ENCODE data around the gene NCS1. TPM values are rescaled to one million over a fixed set of nuclear protein-coding genes. Genes with fewer than 3 reads are reported as not detected.

NCS1 gene
- total RNA-seq, 1 donor from 2014 or later: 20.1 TPM

DNA sequence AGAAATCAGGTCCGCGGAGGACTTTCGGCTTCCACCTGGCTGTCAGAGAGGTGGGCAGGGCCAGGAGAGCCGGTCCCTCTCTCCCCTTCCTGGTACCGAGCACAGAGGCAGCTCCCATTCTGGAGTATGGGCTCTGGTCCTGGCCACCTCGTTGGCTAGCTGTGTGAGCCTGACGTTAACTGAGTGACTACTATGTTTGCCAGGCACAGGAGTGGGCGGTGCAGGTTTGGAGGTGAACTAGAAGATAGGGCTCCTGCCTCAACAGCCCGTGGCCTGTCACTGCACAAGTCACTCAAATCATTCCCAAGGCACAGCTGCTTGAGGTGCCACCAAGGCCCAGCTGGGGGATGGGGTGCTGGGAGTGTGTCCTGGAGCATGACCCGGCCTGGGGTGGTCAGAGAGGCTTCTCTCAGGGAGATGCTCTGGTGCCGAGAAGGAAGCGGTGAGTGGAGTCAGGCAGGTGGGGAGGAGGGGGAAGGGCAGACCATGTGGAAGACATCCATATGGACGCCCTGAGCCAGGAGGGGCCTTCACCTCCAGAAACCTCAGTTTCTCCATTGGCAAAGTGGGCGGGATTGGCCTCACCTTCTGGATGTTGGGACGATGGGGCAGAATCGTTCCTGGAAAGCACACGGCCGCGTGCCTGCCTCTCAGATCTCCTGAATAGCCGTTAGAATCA lies 39.5 kb downstream of the NCS1 start:
- Mint-ChIP-seq H3K4me1 (ENCODE audit: unreplicated experiment) (peaks cover 46% of the 10 kb centered on the region), H3K9me3 (ENCODE audit: unreplicated experiment) (no peaks in the 10 kb centered on the region), H3K27ac (ENCODE audit: unreplicated experiment) (no peak overlapping the region), H3K36me3 (ENCODE audit: low read depth, unreplicated experiment) (no peaks in the 10 kb centered on the region), H3K27me3 (ENCODE audit: unreplicated experiment) (peaks cover 15% of the 10 kb centered on the region), H3K4me3 (ENCODE audit: unreplicated experiment) (no peak overlapping the region)
- TF ChIP-seq, protein P1, sequence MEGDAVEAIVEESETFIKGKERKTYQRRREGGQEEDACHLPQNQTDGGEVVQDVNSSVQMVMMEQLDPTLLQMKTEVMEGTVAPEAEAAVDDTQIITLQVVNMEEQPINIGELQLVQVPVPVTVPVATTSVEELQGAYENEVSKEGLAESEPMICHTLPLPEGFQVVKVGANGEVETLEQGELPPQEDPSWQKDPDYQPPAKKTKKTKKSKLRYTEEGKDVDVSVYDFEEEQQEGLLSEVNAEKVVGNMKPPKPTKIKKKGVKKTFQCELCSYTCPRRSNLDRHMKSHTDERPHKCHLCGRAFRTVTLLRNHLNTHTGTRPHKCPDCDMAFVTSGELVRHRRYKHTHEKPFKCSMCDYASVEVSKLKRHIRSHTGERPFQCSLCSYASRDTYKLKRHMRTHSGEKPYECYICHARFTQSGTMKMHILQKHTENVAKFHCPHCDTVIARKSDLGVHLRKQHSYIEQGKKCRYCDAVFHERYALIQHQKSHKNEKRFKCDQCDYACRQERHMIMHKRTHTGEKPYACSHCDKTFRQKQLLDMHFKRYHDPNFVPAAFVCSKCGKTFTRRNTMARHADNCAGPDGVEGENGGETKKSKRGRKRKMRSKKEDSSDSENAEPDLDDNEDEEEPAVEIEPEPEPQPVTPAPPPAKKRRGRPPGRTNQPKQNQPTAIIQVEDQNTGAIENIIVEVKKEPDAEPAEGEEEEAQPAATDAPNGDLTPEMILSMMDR (IDR thresholded peaks at IDR 0.05; ENCODE audit: unreplicated experiment): no peak
- DNase-seq (ENCODE audit: low spot score): no peak

DNA sequence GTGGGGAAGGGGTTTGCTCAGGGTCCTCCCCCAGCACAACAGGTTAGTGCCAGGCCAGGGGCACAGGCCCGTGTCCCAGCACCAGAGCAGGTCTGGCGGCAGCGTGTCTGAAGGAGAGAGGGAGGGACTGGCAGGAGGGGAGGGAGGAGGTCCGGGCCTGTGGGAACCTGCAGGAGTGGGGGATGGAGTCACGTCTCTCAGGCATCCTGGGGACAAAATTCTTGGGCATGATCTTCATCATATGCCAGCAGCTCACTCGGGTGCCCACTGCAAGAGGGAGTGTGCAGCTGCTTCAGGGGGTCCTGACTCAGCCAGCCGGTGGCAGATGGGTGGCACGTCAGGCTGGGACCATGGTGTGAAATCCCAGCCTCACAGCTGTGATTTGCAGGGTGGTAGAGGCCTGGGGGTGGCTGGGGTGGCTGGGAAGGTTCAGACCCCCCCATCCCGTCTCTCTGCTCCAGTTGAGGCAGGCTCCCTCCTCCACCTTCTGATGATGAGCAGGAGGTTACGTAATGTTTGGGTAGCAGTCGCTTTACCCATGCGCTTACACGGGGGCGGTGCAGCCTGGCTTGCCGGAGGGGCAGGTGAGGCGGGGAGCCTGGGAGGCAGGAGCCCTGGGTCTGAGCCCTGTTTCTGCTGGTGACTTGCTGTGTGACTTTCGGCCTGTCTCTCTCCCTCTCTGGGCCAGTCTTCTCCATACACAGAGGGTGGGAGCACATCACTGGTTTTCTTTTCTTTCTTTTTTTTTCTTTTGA lies 40.5 kb downstream of the NCS1 start:
- Mint-ChIP-seq H3K9me3 (ENCODE audit: unreplicated experiment) (no peaks in the 10 kb centered on the region), H3K27me3 (ENCODE audit: unreplicated experiment) (peaks cover 15% of the 10 kb centered on the region), H3K4me3 (ENCODE audit: unreplicated experiment) (no peak overlapping the region), H3K27ac (ENCODE audit: unreplicated experiment) (no peak overlapping the region), H3K36me3 (ENCODE audit: low read depth, unreplicated experiment) (no peaks in the 10 kb centered on the region), H3K4me1 (ENCODE audit: unreplicated experiment) (peaks cover 37% of the 10 kb centered on the region)
- DNase-seq (ENCODE audit: low spot score): no peak
- TF ChIP-seq, protein P1 (IDR thresholded peaks at IDR 0.05; ENCODE audit: unreplicated experiment): no peak

DNA sequence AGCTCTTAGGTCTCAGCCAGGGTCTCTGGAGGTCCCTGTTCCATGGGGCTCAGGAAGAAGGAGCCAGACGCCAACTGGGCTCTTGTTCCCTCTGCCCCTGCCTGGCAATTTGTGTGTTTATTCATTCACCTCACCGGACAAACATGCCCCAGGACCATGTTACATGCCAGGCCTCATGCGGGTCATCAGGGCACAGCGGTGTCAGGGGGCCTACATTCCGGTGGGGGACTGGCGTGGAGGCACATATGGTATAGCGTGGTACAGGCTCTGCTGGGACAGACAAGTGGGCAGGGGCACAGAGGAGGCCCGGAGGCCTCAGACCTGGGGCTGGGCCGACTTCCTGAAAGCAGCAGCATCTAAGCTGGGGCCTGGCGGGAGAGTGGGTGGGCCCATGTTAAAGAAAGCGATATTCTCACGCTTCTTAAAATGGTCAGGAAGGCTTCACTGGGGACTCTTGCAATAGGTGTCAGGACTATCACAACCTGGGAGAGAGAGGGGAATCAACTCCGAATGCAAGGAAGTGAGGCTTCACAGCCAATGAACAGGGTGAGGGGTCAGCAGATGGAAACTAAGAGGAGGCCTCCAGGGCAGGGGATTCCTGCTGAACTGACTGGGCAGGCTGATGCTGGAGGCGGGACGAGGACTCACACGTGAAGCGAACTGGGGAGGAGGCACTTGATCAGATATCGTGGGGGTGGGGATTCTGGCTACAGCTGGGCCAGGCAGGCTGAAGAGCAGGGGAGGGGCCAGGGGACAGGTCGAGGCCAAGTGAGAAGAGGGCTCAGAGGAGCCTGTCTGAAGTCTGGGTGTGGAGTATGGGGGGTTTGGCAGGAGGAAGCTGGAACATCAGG lies 41.9 kb downstream of the NCS1 start:
- Mint-ChIP-seq H3K27me3 (ENCODE audit: unreplicated experiment) (peaks cover 8% of the 10 kb centered on the region), H3K9me3 (ENCODE audit: unreplicated experiment) (no peaks in the 10 kb centered on the region), H3K36me3 (ENCODE audit: low read depth, unreplicated experiment) (no peaks in the 10 kb centered on the region), H3K27ac (ENCODE audit: unreplicated experiment) (peak overlapping the region; percentile 26), H3K4me3 (ENCODE audit: unreplicated experiment) (no peak overlapping the region), H3K4me1 (ENCODE audit: unreplicated experiment) (peaks cover 23% of the 10 kb centered on the region)
- TF ChIP-seq, protein P1 (IDR thresholded peaks at IDR 0.05; ENCODE audit: unreplicated experiment): no peak
- DNase-seq (ENCODE audit: low spot score): no peak

DNA sequence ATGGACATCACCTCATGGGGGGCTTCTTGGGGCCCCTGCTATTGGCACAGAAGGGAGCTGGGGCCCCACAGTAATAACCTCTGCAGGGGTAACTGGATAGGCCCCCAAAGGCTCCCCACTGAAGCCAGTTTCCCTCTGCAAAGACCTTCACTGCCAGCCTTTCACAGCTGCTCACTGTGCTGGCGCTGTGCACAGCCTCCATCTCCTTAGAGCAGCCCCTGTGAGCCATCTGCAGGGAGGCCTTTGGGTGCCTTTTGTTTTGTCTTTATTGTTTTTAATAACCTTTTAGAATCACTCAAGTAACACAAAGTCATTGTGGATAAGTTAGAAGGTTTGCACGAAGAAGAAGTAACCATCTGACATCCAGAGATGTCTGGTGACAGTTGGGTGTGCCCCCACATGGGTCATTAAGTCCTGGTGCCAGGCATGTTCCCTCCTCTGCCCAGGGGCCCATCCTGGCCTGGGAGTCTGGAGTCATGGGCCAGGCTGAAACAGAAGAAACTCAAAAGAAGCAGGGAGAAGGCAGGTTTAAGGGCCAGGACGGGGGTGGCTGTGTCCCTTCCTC lies 42.7 kb downstream of the NCS1 start:
- no peak overlapping the region for H3K4me3 Mint-ChIP-seq (ENCODE audit: unreplicated experiment)
- H3K27ac Mint-ChIP-seq (ENCODE audit: unreplicated experiment): no peak overlapping the region
- TF ChIP-seq, protein P1 (IDR thresholded peaks at IDR 0.05; ENCODE audit: unreplicated experiment): no peak
- H3K27me3 Mint-ChIP-seq (ENCODE audit: unreplicated experiment): peaks cover 5% of the 10 kb centered on the region
- H3K9me3 Mint-ChIP-seq (ENCODE audit: unreplicated experiment): no peaks in the 10 kb centered on the region
- H3K4me1 Mint-ChIP-seq (ENCODE audit: unreplicated experiment): peaks cover 16% of the 10 kb centered on the region
- DNase-seq (ENCODE audit: low spot score): no peak
- H3K36me3 Mint-ChIP-seq (ENCODE audit: low read depth, unreplicated experiment): no peaks in the 10 kb centered on the region

Data from endothelial cell (in vitro differentiated cells).